HG02970 (cell line): ENCODE results near the gene FURIN.

ENCODE experiments used
- ATAC-seq: cut with Tn5 transposase; IDR thresholded peaks from one replicate; pipeline ENCODE4 v1.9.1; 2021; ENCODE audit warnings: mild to moderate bottlenecking, moderate library complexity, moderate number of reproducible peaks; ENCODE audit not compliant: unreplicated experiment, low FRiP score

FURIN gene

GRCh38 chr15:90881978-90882721, 13.8 kb downstream of the FURIN start:
- no peak for ATAC-seq

GRCh38 chr15:90882781-90883525, 14.6 kb downstream of the FURIN start:
- no peak for ATAC-seq

GRCh38 chr15:90883526-90883975, 15.2 kb downstream of the FURIN start:
- no peak for ATAC-seq

- ATAC-seq: no peak
These were observed 15.8 kb downstream of the FURIN start, which contains the start of gene FES for GRCh38 chr15:90883976-90884718. TSS of gene FES (plus strand) at chr15:90884504. CDS start at chr15:90885046, 542 bp downstream.

- ATAC-seq: no peak
These were observed 16.5 kb downstream of the FURIN start for GRCh38 chr15:90884719-90885431.

- ATAC-seq: peak; percentile 41
These were observed 17.3 kb downstream of the FURIN start for GRCh38 chr15:90885432-90886290.

GRCh38 chr15:90886291-90886614, 17.9 kb downstream of the FURIN start:
- no peak for ATAC-seq

- ATAC-seq: no peak
These were observed 18.7 kb downstream of the FURIN start for GRCh38 chr15:90887037-90887481.

- ATAC-seq: no peak
These were observed 20.9 kb downstream of the FURIN start for GRCh38 chr15:90889313-90889730.

GRCh38 chr15:90889736-90890456, 21.5 kb downstream of the FURIN start:
- ATAC-seq: no peak

- no peak for ATAC-seq
These were observed 22.5 kb downstream of the FURIN start for GRCh38 chr15:90890839-90891238.

GRCh38 chr15:90891346-90891949, 23.1 kb downstream of the FURIN start:
- ATAC-seq: no peak

GRCh38 chr15:90892023-90892422, 23.6 kb downstream of the FURIN start:
- ATAC-seq: no peak

GRCh38 chr15:90892498-90893174, 24.2 kb downstream of the FURIN start:
- ATAC-seq: no peak

- ATAC-seq: no peak
These were observed 25.0 kb downstream of the FURIN start for GRCh38 chr15:90893175-90894090.

- no peak for ATAC-seq
These were observed 27.3 kb downstream of the FURIN start for GRCh38 chr15:90895571-90896117.
